AG04450 (cell line): Measurements from ENCODE around the gene SATB2. TPM values are rescaled to one million over a fixed set of nuclear protein-coding genes. Genes with fewer than 3 reads are reported as not detected.

Source experiments
- CTCF ChIA-PET: fragments of 300-600, 350-600 bp; formaldehyde crosslinking; extraction: SDS; loops from one replicate; lab custom pipeline; 2022; ENCODE audit warnings: antibody characterized with exemption, inconsistent platforms; lab: Charles Lee
- POLR2A ChIA-PET: fragments of 350-600 bp; formaldehyde crosslinking; extraction: SDS; loops from one replicate; lab custom pipeline; 2021; ENCODE audit warnings: antibody characterized with exemption, inconsistent platforms; lab: Yijun Ruan, JAX
- DNase-seq: peaks from one replicate; pipeline ENCODE4 v3.0.0-alpha.2; 2011; ENCODE audit warnings: low read depth, low spot score
- H3K27ac ChIP-seq: one replicate; pipeline ENCODE4 v1.5.1; 2012; ENCODE audit warnings: low read depth, low read length, control low read depth
- H3K27me3 ChIP-seq: one replicate; pipeline ENCODE4 v1.6.0; 2012; ENCODE audit warnings: low read length; ENCODE audit not compliant: control insufficient read depth, insufficient read depth
- H3K4me3 ChIP-seq: 2 replicates; pipeline ENCODE4 v1.5.1; 2011; ENCODE audit warnings: mild to moderate bottlenecking, low read depth, low read length, control low read depth
- H3K9me3 ChIP-seq: 2 replicates; pipeline ENCODE4 v1.5.1; 2012; ENCODE audit warnings: low read length; ENCODE audit not compliant: control insufficient read depth, insufficient read depth
- CTCF ChIP-seq: IDR thresholded peaks from 2 replicates; pipeline ENCODE4 v1.5.1; 2011; ENCODE audit warnings: low read depth, low read length, control low read depth, inconsistent platforms
- polyA plus RNA-seq: library from polyadenylated mRNA; depleted of rRNA; stranded (reverse); fragments of >200 nt; gene quantifications from 2 replicates; pipeline ENCODE4 v1.2.3, GENCODE V29; 2011

The SATB2 gene
- polyA plus RNA-seq, 1 experiment: 5.0 TPM

DNA sequence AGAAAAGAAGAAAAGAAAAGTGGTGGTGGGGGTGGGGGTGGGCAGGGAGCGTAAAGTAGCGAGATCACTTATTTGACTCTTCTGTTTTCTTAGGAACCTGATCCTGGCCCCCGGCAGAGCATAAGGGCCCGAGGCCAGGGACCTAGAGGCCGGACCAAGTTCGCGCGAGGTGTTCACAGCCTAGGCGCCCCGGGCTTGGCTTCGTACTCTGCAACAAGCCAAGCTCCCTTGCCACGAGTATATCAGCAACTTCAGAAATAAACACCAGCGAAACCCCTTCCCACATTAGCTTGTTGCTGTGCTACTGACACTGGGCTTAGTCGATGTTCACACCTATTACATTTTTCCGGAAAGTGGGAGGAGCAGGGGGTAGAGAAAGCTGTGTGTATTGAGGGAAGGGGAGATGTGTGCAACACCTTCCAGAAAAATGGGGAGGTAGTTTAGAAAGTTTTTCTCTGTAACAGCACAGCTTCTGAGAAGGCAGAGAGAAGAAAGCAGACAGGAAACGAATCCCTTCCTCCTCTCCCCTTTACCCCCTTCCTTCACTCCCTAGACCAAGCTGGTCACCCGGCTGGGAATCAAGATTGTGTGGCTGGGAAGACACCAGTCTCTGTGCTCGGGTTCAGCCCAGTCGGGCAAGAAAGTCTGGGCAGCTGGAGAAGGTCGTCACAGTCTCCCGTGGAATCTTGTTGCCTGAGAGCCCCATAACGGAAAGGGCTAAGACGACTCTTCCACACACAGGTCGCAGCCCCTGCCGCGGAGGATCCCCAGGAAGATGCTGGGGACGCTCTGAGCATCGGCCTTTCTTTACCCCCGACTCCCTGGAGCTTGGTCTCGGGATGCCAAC lies 12.0 kb upstream of the SATB2 start:
- Histone ChIP-seq H3K27me3 (peaks cover 75% of the 10 kb centered on the region), H3K4me3 (no peak overlapping the region), H3K9me3 (no peaks in the 10 kb centered on the region; the same call in 1 of the 2 replicates), H3K27ac (no peak overlapping the region)
- no peak for DNase-seq
- CTCF ChIA-PET: interaction anchor here (0.6 to 4.9 kb wide), 9 partner anchors 11 to 1160 kb away, joined by 3 to 33 read pairs (median 5); no protein-coding TSS in a partner anchor
- no peak; the same call in 1 of the 2 replicates for TF ChIP-seq CTCF
- POLR2A ChIA-PET: no interaction called here

DNA sequence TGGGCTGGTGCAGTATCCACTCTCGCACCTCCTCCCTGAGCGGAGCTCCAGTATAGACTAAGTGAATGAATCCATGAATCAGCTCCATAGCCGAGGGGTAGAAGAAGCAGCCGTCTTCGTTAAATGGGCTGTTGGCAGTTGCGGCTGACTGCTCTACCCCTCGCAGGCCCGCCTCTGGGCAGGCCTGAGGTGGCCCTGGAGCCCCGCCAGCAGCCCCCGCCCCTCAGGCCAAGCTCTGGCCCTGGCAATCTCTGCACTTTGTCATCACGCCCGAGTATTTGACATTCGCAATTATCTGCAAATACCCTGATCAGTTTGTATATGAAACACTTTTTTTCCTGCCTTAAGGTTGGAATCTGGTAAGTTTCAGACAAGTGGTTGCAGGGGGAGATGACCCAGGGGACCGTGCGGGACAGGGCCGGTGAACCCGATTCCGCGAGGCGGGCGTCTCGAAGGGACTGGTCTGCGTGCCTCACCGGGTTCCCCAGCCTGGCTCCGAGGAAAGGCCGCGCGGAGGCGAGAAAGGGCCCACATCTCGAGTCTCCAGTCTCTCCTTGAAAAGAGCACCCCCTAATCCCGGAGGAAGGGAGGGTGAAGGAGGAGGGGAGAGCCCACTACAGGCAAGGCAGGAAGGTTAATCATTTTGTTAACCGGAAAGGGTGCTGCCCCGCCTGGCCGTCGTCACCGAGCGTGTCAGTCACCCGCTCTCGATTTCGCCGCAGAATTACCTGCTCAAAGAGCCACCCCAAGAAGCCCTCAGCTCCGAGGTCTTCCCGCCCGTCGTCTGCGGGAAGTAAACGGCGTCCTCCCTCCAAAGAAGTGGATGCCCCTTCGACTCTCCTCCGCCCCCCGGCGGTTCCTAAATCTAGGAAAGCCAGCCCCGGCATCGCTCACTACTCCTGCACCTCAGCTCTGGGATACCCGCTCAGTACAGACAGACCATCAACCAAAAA lies 11.1 kb upstream of the SATB2 start:
- peak; percentile 15 for TF ChIP-seq CTCF
- Histone ChIP-seq H3K4me3 (no peak overlapping the region), H3K27ac (no peak overlapping the region), H3K9me3 (no peaks in the 10 kb centered on the region; the same call in 1 of the 2 replicates), H3K27me3 (peaks cover 76% of the 10 kb centered on the region)
- ChIA-PET POLR2A (no interaction called here), CTCF (interaction anchor here (0.6 to 4.9 kb wide), 6 partner anchors 16 to 1154 kb away, joined by 3 to 33 read pairs (median 9); no protein-coding TSS in a partner anchor)
- DNase-seq: no peak

DNA sequence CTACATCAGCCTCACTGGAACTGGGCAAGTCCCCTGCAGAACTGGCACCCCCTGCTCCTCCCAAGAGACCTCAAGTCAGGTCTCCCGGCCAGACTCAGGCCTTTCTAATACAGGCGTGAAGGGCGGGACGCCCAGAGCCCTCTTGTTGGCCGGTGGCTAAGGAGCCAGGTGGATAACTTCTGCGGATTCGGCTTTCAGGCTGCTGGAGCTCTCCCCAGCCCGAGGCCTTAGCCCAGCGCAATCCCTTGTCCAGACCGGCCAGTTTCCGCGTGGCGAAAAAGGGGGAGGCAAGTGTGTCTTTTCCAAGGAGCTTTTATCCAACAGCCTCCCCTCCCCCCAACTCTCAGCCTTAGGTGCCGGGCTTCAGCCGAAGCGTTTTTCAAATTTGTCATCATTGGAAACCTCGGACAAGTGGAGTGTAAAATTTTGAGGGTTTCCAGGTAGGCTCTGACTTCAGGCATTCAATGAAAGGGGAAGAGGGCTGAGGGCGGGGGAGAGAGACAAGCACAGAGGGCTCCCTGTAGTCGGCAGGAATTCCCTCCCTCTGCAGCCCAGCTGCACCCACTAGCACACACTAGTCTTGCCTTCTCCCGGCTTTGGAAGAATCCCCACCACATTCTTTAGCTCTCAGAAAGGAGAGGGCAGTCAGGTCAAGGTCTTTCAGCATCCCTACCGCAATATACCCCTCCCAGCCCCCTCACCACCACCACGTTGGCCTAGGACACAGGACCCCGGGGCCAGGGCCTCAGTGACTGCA lies 9.5 kb upstream of the SATB2 start:
- POLR2A ChIA-PET: no interaction called here
- TF ChIP-seq CTCF: no peak
- Histone ChIP-seq H3K9me3 (peaks cover 4% of the 10 kb centered on the region; the same call in 1 of the 2 replicates), H3K4me3 (no peak overlapping the region), H3K27ac (peak overlapping the region; percentile 2), H3K27me3 (peaks cover 90% of the 10 kb centered on the region)
- DNase-seq: no peak
- CTCF ChIA-PET: interaction anchor here (1.1 to 3.0 kb wide), 5 partner anchors 18 to 1153 kb away, joined by 5 to 14 read pairs (median 6); no protein-coding TSS in a partner anchor

DNA sequence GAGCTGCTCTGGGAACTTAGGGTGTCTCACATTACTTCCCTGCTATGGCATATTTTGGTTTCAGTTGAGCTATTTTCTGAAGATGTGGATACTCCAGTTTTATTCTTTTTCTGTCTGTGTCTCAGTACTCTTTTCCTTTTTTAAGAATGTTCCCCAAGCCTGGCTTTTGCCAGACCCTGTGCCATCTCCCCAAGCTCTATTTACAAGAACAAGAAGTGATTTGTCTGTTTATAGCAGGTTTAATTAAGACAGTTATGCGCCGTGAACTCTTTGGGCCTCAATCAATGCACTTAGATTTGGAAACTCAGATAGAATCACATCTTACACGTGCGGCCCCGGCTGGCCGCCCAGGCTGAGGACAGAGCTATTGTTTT lies 8.9 kb upstream of the SATB2 start:
- H3K27ac ChIP-seq: peak overlapping the region; percentile 2
- peaks cover 9% of the 10 kb centered on the region; the same call in 1 of the 2 replicates for H3K9me3 ChIP-seq
- ChIA-PET CTCF (interaction anchor here (1.2 to 1.5 kb wide), 3 partner anchors 19 to 1152 kb away, joined by 5 to 10 read pairs (median 6); no protein-coding TSS in a partner anchor), POLR2A (no interaction called here)
- H3K4me3 ChIP-seq: no peak overlapping the region
- no peak for TF ChIP-seq CTCF
- DNase-seq: no peak
- peaks cover 95% of the 10 kb centered on the region for H3K27me3 ChIP-seq
